NCI-H226 (cell line): ENCODE results near the gene PCYOX1L.
A peak's percentile ranks its signal among the peaks of the same experiment; 100 is the strongest.
"Not testable (repeated sequence)": the region's sequence is repeated elsewhere in the genome, so short reads cannot be mapped to it uniquely, and the experiment has no call there.

Source experiments
- DNase-seq: peaks from one replicate; pipeline ENCODE4 v3.0.0-alpha.2; 2015

PCYOX1L gene

DNA sequence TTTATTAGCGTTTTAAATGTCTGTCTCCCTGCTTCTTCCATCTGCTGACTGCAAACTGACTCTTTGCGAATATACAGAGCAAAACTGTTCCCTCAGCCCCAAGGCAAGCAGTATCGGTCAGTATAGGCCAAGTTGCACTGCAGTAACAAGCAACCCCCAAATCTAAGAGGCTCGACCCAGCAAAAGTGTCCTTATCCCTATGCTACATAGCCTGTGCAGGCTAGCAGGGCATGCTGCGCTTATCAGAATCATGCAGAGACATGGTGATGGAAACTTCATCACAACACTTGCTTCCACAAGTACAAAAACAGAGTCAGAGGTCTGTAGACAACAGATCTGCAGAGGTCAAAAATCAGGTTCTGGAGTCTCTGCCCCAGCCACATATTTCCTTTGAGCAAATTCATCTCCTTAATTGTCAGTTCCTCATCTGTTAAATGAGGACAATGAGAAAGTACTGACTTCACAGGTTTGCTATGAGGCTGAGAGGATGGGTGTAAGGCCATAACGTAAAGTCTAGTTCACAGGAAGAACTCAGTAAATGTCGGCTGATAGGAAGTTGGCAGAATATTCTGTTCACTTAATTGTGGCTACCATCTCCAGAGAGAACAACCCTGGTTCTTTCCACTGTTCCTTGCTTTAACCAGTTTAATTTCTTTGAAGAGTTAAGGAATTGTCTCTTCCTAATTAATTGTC lies 30.8 kb downstream of the PCYOX1L start:
- DNase-seq: no peak

GRCh38 chr5:149389552-149390495 lies 32.0 kb downstream of the PCYOX1L start:
- DNase-seq: no peak

DNA sequence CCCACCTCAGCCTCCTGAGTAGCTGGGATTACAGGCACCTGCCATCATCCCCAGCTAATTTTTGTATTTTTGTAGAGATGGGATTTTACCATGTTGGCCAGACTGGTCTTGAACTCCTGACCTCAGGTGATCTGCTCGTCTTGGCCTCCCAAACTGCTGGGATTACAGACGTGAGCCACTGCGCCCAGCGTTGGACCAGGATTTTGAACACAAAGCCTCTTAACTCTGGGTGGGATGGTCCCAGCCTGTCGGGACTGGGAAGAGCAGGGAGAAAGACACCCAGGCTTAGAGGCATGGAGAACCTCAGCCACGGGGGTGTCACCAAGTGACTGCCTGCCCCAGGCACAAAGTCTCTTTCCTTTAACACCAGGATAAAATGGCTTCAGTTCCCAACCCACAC lies 33.2 kb downstream of the PCYOX1L start:
- DNase-seq: not testable (repeated sequence)

GRCh38 chr5:149391524-149391923 lies 33.7 kb downstream of the PCYOX1L start:
- DNase-seq: no peak

DNA sequence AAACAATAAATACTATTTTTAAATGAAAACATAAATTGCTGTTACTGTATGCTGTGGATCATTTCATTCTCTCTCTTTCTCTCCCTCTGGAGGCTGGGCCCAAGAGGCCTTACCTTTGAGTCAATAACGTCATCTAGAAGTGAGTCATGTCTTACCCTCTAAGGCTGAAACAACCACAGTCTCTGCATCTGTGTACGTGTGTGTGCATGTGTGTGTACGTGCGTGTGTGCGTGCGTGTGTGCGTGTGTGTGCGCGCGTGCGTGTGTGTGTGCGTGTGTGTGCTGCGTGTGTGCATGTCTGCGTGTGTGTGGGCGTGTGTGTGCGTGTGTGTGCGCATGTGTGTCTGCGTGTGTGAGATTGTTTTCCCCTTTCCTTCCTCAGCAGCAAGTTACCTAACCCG lies 34.9 kb downstream of the PCYOX1L start:
- peak; percentile 66 for DNase-seq

- DNase-seq: not testable (repeated sequence)
Measured at GRCh38 chr5:149394996-149395395, 37.1 kb downstream of the PCYOX1L start.

GRCh38 chr5:149397530-149397929 lies 39.7 kb downstream of the PCYOX1L start:
- no peak for DNase-seq

DNA sequence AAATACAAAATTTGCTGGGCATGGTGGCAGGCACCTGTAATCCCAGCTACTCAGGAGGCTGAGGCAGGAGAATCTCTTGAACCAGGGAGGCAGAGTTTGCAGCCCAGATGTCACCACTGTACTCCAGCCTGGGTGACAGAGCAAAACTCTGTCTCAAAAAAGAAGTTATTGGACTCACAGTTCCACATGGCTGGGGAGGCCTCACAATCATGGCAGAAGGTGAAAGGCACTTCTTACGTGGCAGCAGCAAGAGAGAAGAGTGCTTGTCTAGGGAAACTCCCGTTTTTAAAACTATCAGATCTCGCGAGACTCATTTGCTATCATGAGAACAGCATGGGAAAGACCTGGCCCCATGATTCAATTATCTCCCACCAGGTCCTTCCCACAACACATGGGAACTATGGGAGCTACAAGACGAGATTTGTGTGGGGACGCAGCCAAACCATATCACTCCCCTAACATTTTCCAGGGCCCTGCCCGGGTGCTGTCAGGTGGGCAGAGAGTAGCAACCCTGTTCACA lies 41.0 kb downstream of the PCYOX1L start:
- DNase-seq: not testable (repeated sequence)

DNA sequence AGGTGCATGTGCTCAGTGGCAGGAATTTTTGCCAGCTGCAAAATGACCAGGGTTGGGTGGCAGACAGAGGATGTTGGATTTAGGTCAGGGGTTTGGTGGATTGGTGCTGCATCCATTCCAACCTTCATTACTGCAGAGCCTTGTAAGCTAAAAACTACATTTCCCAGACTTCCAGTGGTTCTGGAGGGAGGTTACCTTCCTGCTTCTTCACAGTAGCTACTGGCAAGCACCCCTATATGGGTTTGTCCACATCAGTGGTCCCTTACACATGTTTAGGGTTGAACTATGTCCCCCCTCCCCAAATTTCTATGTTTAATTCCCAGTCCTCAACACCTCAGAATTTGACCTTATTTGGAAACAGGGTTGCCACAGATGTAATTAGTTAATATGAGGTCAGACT lies 41.9 kb downstream of the PCYOX1L start:
- no peak for DNase-seq

- no peak for DNase-seq
Measured at GRCh38 chr5:149400304-149400703, 42.5 kb downstream of the PCYOX1L start.

GRCh38 chr5:149401051-149401450 lies 43.2 kb downstream of the PCYOX1L start:
- DNase-seq: no peak

- no peak for DNase-seq
Measured at GRCh38 chr5:149402291-149402690, 44.4 kb downstream of the PCYOX1L start.

DNA sequence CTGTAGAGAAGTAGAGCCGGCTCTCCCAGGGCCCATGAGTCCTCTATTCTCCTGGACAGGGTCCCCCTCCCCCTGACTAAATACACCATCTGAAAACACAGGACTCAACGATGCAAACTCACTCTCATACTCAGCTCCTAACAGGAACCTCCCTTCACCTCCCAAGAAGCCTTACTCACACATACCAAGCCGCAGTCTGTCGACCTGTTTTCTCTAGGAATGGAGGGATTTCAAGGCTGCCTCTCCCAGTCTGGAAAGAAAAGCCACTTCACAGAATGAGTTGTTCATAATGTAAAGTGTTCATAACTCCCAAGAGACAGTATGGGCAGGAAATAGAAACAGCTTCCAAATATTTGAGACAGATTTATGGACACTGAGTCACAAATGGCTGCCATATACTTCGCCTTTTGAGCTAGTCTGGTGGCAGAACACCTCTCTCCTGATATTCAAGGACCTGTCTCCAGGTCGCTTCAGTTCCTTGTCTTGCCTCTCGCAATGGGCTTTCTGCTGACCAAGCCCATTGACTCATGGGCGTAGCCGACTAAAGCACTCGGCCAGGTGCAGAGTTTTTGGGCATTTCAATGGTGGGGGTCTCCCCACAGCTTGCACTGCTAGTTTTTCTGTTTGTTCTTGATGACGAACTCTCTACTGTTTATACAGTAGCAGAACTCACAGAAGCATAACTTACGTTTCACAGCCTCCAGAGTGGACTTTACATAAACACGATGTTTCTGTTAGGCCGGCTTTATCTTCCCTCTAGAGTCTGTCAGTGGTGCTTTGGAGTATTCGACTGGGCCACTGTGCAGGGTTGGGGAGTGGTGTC lies 46.3 kb downstream of the PCYOX1L start:
- DNase-seq: peak; percentile 44

DNA sequence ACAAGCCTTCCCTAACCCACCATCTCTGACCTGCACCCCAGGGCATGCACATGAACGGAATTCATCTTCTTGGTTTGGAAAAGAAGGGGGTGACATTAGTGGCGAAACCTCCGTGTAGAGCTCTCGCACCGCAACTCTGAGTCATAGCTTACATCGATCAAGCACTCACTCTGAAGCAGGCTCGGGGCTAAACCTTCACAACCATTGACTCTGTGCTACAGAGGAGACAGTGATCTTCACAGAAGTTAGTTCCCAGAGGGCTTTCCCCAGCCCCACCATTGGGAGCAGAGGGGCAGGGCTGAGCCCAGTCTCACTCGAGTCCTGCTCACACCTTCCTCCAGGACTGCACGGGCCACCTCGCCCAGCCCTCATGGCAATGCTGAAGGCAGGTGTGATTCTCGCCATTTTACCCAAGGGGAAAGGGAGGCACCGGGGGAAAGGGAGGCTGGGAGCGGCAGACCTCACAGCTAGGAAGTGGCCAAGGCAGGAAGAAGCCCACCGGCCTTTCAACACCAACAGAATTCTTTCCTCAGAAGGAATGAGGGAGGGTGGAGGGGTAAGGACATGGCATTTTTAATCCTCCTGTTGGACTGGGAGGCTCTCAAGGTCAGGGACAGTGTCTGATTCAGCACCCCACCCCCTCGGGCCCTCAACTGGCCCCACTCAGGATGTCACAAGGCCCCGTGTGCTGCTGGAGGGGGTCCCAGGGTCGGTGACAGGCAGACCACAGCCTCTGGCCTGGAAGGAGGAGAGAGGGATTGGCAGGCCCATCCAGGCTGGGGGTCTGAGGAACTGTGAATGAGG lies 47.1 kb downstream of the PCYOX1L start:
- DNase-seq: no peak

DNA sequence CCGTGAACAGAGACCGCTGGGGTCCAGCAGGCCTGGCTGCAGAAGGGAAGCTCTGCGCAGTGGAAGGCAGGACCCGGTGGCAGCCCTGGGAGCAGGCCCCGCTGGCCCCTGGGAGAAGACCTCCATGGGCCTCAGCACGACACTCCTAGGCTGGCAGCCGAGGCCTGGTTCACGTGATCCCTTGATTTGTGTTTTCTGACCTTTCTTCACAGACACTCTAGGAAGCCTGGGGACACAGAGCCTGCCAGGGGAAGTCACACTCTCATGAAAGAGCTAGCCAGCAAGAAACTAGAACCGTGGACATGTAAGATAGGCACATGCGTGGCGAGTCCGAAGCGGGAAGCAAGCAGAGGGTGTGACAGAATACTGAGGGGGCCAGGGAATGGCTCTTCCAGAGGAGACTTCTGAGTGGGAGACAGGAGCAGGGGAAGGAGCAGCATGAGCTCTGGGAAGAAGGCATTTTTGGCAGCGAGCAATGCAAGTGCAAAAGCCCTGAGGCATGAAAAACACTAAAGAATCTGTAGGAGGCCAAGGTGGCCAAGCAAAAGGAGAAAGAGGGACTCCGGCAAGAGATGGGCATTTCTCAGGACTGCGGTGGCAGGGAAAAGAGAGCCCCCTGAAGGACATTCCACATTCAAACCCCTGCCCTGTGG lies 47.8 kb downstream of the PCYOX1L start:
- DNase-seq: no peak

DNA sequence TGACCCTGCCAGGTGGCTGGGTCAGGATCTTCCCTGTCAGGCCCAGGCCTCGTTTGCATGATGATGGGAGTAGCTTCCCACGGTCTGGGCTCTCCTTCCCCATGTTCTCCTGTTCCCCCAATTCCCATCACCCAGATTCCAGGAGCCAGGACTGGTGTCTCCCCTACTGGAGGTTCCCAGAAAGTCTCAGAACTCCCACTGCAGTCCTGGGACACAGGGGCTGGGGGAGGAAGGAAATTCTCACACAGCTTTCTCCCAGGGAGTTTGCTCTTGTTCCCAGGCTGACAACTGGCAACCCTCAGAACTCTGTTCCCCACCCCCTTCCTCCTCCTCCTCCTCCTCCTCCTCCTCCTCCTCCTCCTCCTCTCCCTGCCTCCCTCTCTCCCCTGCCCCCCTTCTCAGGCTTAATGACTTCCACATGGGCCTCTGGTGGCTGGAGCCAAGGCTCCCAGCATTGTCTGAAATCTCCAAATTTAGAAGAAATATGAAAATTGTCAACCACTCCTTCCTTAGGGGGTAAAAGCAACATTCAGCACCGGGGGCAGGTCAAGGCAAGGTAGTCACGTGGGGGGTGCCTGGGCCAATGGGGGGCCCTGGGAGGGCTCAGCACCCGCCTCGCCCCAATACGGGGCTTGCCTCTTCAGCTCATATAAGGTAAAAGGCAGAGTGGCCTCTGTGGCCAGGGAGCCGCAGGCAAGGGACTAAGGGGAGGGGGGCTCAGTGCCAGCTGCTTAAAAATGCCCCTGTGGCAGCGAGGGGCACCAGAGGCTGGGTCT lies 48.5 kb downstream of the PCYOX1L start:
- DNase-seq: no peak

DNA sequence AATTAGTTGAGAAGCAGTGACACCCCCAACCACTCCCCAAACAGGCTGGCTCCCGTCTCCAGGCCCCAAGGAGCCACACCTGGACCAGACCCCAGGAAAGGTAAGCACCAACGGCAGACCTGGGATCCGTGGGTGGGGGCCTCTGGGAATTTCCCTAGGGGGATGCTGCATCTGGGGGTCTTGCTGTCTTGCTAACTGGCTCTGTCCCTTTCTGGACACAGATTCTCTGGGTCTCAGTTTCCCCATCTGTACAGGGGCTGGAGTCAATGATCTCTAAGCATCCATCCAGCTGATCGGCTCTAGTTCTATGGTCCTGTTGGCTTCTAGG lies 49.1 kb downstream of the PCYOX1L start:
- DNase-seq: no peak

DNA sequence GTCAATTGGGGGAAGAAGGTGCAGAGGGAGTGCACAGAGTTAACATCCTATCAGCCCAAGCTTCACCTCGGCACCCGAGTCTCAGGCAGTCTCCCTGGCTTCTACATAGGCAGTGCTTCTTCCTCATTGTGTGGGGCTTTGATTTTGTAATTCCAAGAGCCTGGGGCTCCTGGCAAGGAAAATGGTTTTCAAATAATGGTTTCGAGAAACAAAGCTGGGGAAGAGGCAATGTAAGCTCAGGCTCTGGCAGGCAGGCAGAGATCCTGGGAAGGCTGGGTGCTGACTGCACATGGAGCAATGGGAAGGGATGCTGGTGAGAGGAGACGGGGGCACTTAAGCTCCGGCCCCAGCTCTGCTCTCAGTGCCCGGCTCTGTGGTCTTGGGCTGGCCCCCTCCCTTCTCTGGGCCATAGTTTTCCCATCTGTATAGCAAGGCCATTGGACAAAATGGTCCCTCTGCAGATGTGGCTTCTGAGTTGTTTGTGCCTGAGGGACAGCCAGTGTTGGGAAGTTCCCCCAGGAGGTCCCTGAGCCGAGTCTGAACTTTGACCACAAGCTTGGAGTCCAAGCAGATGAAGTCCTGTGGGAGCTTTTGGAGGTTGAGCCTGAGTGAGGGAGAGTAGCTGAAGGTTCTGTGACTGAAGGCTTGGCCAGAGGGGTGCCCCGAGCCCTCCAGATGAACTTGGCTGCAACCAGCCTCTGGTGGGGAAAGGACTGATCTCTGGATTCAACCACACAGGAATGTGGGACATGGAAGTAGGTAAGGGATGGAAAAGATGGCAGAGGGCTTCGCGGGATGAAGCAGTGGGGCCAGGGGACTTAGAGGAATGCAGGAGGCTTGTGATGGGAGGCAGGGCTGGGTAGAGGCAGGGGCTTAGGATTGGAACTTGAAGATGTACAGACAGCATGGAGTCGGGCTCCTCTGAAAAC lies 49.7 kb downstream of the PCYOX1L start:
- no peak for DNase-seq

DNA sequence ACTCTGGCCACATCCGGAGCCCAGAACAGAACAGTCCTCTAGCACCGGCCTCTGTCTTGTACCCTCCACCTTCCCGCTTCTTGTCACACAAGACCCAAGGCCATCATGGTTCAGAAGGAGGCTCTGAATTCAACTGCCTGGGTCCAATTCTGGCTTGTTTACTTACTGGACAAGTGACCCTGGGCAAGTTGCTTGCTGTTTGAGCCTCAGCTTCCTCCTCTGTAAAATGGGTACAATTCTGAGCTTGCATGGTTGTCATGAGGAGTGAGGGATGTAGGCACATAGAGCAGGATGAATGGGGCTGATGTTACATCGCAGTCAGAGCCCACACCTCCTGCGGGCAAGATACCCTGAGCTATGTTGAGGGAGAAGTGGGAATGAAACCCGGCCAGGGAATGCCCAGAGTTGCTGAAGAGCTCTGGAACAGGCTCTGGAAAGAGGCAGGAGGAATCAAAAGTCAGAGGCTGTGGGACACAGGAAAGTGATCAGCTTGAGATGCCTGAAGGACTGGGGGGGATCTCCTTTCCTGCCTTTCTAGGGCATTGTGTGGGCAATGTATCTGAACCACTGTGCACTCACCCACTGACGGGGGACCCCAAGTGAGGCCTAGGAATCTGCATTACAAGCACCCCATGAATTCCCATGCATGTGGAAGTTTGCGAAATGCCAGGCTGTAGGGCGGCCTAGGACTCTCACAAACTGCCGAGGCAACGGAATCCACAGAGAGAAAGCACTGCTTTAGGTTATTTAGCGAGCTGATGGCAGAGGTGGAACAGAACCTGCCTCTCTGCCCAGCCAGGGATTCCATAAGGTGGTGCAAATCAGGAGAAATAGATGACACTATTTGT lies 50.6 kb downstream of the PCYOX1L start:
- DNase-seq: no peak
